PC-3 (cell line): Measurements from ENCODE around the gene PRKCQ. TPM values are rescaled to one million over a fixed set of nuclear protein-coding genes. Genes with fewer than 3 reads are reported as not detected.

Experiments used
- ATAC-seq: fragments of 200-7000 bp; cut with Tn5 transposase; 2 replicates; pipeline ENCODE4 v1.9.1; 2020; ENCODE audit warnings: mild to moderate bottlenecking, moderate library complexity
- BruUV-seq: library from RNA; stranded (reverse); fragments of 400-500 nt; replicated peaks from 2 replicates; lab custom pipeline; 2021; lab: Mats Ljungman, UMichigan
- CTCF ChIA-PET: fragments of 300-600 bp; sonication (Branson Sonifier 250); formaldehyde crosslinking; loops from one replicate; lab custom pipeline; 2022; ENCODE audit warnings: antibody characterized with exemption; lab: Charles Lee
- POLR2A ChIA-PET: fragments of 300-600 bp; sonication (Branson Sonifier 250); formaldehyde crosslinking; loops from one replicate; lab custom pipeline; 2022; ENCODE audit warnings: antibody characterized with exemption; ENCODE audit not compliant: unreplicated experiment; lab: Charles Lee
- DNase-seq: peaks from one replicate; pipeline ENCODE4 v3.0.0-alpha.2; 2015
- H2AFZ ChIP-seq: fragments of 300-600 bp; sonication (generic); 2 replicates; pipeline ENCODE4 v1.6.0; 2016; ENCODE audit warnings: antibody characterized with exemption, low read length
- H3F3A ChIP-seq: fragments of 300-600 bp; sonication (generic); one replicate; pipeline ENCODE4 v1.6.0; 2017; ENCODE audit warnings: antibody characterized with exemption, low read length, control low read depth, mild to moderate bottlenecking; ENCODE audit not compliant: unreplicated experiment
- H3K27ac ChIP-seq: fragments of 300-600 bp; sonication (generic); 2 replicates; pipeline ENCODE4 v1.5.1; 2016; ENCODE audit warnings: mild to moderate bottlenecking, low read length
- H3K27me3 ChIP-seq: fragments of 300-600 bp; sonication (generic); 2 replicates; pipeline ENCODE4 v1.6.1; 2016; ENCODE audit warnings: low read length, mixed read lengths
- H3K36me3 ChIP-seq: fragments of 300-600 bp; sonication (generic); 2 replicates; pipeline ENCODE4 v1.6.1; 2016; ENCODE audit warnings: low read depth, mixed run types, low read length, mixed read lengths
- H3K4me1 ChIP-seq: fragments of 300-600 bp; sonication (generic); 2 replicates; pipeline ENCODE4 v1.5.1; 2016; ENCODE audit warnings: low read length; ENCODE audit not compliant: insufficient read depth
- H3K4me2 ChIP-seq: fragments of 300-600 bp; sonication (generic); 2 replicates; pipeline ENCODE4 v1.6.0; 2016; ENCODE audit warnings: low read length
- H3K4me3 ChIP-seq: fragments of 300-600 bp; sonication (generic); 2 replicates; pipeline ENCODE4 v1.5.1; 2016; ENCODE audit warnings: mild to moderate bottlenecking, low read length, mixed read lengths
- H3K79me2 ChIP-seq: fragments of 300-600 bp; sonication (generic); 2 replicates; pipeline ENCODE4 v1.6.1; 2017; ENCODE audit warnings: low read length, mixed read lengths
- H3K9ac ChIP-seq: fragments of 300-600 bp; sonication (generic); 2 replicates; pipeline ENCODE4 v1.6.0; 2016; ENCODE audit warnings: mild to moderate bottlenecking, low read length
- H3K9me2 ChIP-seq: fragments of 300-600 bp; sonication (generic); replicated peaks from 2 replicates; pipeline ENCODE4 v1.6.1; 2016; ENCODE audit warnings: mixed run types, low read length, mixed read lengths
- H3K9me3 ChIP-seq: fragments of 300-600 bp; sonication (generic); 2 replicates; pipeline ENCODE4 v1.6.1; 2016; ENCODE audit warnings: low read length, mixed read lengths
- H4K20me1 ChIP-seq: fragments of 300-600 bp; sonication (generic); 2 replicates; pipeline ENCODE4 v1.6.1; 2016; ENCODE audit warnings: low read length, mixed read lengths
- CTCF ChIP-seq: fragments of 300-600 bp; sonication (generic); conservative IDR thresholded peaks from 2 replicates; pipeline ENCODE4 v1.5.1; 2017; ENCODE audit warnings: antibody characterized with exemption, low read depth, mild to moderate bottlenecking, low read length
- EZH2 ChIP-seq: fragments of 300-600 bp; sonication (generic); IDR thresholded peaks from one replicate; pipeline ENCODE4 v1.6.1; 2017; ENCODE audit warnings: antibody characterized with exemption, mild to moderate bottlenecking, low read length; ENCODE audit not compliant: unreplicated experiment
- EZH2phosphoT487 ChIP-seq: fragments of 300-600 bp; sonication (generic); IDR thresholded peaks from 2 replicates; pipeline ENCODE4 v1.6.1; 2018; ENCODE audit warnings: mild to moderate bottlenecking, antibody characterized with exemption, low read length, borderline replicate concordance
- intact Hi-C: fragments of 100-400 bp; cut with micrococcal nuclease; formaldehyde crosslinking; loops from 2 replicates; pipeline ENCODE4 v1.9.0; 2023
- total RNA-seq: library from RNA; depleted of rRNA; stranded (reverse); fragments of >200 nt; gene quantifications from 2 replicates; pipeline ENCODE4 v1.2.3, GENCODE V29; 2014

The PRKCQ gene
- total RNA-seq, 1 experiment from 2014 or later, result not detected

GRCh38 chr10:6469661-6470060, 110.4 kb downstream of the PRKCQ start:
- DNase-seq (no peak), ATAC-seq (no peak)
- Histone ChIP-seq H3K9ac (no peak overlapping the region), H3K79me2 (no peaks in the 10 kb centered on the region), H3K4me2 (no peak overlapping the region), H3K9me3 (no peaks in the 10 kb centered on the region), H3F3A (no peaks in the 10 kb centered on the region), H3K27me3 (peaks cover 37% of the 10 kb centered on the region), H4K20me1 (no peaks in the 10 kb centered on the region), H3K9me2 (no peaks in the 10 kb centered on the region), H3K4me1 (no peaks in the 10 kb centered on the region), H3K27ac (no peak overlapping the region), H3K4me3 (no peak overlapping the region), H3K36me3 (no peaks in the 10 kb centered on the region), H2AFZ (no peak overlapping the region)
- TF ChIP-seq CTCF, result no peak
- TF ChIP-seq EZH2, result no peak
- TF ChIP-seq EZH2phosphoT487, result no peak
- intact Hi-C loops, result no loop called here
- ChIA-PET POLR2A (no interaction called here), CTCF (no interaction called here)
- no TSS peak for BruUV-seq

GRCh38 chr10:6465854-6466601, 114.0 kb downstream of the PRKCQ start:
- no peaks in the 10 kb centered on the region for H4K20me1 ChIP-seq
- no peaks in the 10 kb centered on the region for H3K36me3 ChIP-seq
- no peak for ATAC-seq

More at GRCh38 chr10:6465854-6466601, 114.0 kb downstream of the PRKCQ start:
- no peaks in the 10 kb centered on the region for H3K79me2 ChIP-seq
- intact Hi-C loops, result no loop called here
- no TSS peak for BruUV-seq
- H3K4me2 ChIP-seq, result no peak overlapping the region
- POLR2A ChIA-PET, result no interaction called here
- H3K4me1 ChIP-seq, result no peaks in the 10 kb centered on the region
- no peak overlapping the region for H2AFZ ChIP-seq
- no peaks in the 10 kb centered on the region for H3K9me3 ChIP-seq
- H3K4me3 ChIP-seq, result no peak overlapping the region
- H3K27me3 ChIP-seq, result peaks cover 31% of the 10 kb centered on the region
- no peak for DNase-seq
- CTCF ChIA-PET, result no interaction called here
- no peak overlapping the region for H3K9ac ChIP-seq
- H3K27ac ChIP-seq, result no peak overlapping the region
- no peaks in the 10 kb centered on the region for H3F3A ChIP-seq
- H3K9me2 ChIP-seq, result no peaks in the 10 kb centered on the region
- no peak for TF ChIP-seq CTCF
- TF ChIP-seq EZH2phosphoT487, result no peak
- TF ChIP-seq EZH2, result no peak
